Measurements from ENCODE around the gene SLC12A4. TPM values are rescaled to one million over a fixed set of nuclear protein-coding genes. Genes with fewer than 3 reads are reported as not detected.

The SLC12A4 gene
- total and polyA plus RNA-seq, 2 of the 13 experiments (the other 11 are each of a cell fraction or from before 2014, with no cell fraction given): 65.1 to 84.3 TPM

DNA sequence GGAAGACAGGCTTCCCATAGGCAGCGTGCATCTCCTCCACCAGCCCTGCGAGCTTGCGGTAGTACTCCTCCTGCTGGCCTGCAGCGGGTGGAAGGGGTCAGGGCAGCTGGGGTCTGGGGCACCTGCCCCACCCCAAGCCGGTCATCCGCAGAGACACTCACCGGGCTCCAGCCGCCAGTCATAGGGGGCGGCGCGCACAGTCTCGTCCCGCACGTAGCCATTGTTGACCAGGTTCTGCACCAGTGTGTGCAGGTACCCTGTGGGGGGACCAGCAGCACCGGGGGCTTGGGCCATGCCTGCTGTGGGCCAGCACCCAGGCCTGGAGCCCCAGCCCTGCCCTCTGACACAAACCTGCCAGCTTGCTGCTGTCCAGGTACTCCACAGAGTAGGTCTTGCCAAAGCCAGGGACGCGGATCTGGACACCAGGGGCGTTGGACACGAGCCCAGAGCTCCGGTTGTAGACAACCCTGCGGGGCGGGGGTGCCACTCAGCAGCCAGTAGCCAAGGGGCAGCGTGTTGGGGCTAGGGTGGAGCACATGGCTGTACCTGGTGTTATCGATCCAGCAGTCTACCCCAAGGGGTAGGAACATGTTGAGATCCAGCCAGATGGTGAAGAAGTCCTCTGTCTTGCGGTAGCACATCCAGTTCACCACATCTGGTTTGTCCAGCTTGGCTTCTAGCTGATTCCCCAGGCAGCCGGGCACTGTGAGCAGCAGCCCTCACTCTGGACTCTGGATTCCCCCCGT, 25.8 kb downstream of the SLC12A4 start (continued):
- no peak for TF ChIP-seq ZNF780A (CRISPR knock-in tag; IDR thresholded peaks at IDR 0.05)
- peak; percentile 87; the same call in 1 of the 2 replicates for TF ChIP-seq ZNF224 (CRISPR knock-in tag; IDR thresholded peaks at IDR 0.05)
- TF ChIP-seq, protein P1, sequence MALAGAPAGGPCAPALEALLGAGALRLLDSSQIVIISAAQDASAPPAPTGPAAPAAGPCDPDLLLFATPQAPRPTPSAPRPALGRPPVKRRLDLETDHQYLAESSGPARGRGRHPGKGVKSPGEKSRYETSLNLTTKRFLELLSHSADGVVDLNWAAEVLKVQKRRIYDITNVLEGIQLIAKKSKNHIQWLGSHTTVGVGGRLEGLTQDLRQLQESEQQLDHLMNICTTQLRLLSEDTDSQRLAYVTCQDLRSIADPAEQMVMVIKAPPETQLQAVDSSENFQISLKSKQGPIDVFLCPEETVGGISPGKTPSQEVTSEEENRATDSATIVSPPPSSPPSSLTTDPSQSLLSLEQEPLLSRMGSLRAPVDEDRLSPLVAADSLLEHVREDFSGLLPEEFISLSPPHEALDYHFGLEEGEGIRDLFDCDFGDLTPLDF (CRISPR knock-in tag; IDR thresholded peaks at IDR 0.05): no peak
- no peak for TF ChIP-seq ZNF781 (CRISPR knock-in tag; IDR thresholded peaks at IDR 0.05; ENCODE audit: borderline replicate concordance, not compliant biosample characterization)
- peak; percentile 88 for TF ChIP-seq AGO1 (IDR thresholded peaks at IDR 0.05; ENCODE audit: low read depth, low read length, poor library complexity, severe bottlenecking)
- TF ChIP-seq ZNF891 (CRISPR knock-in tag; IDR thresholded peaks at IDR 0.05): no peak
- TF ChIP-seq, protein P2, sequence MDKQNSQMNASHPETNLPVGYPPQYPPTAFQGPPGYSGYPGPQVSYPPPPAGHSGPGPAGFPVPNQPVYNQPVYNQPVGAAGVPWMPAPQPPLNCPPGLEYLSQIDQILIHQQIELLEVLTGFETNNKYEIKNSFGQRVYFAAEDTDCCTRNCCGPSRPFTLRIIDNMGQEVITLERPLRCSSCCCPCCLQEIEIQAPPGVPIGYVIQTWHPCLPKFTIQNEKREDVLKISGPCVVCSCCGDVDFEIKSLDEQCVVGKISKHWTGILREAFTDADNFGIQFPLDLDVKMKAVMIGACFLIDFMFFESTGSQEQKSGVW (CRISPR knock-in tag; IDR thresholded peaks at IDR 0.05; ENCODE audit: borderline replicate concordance): no peak
- TF ChIP-seq ZFP36L1 (CRISPR knock-in tag; IDR thresholded peaks at IDR 0.05): no peak
- TF ChIP-seq NCOA5 (CRISPR knock-in tag; IDR thresholded peaks at IDR 0.05): no peak; the same call in 1 of the 2 replicates
- TF ChIP-seq, protein P3, sequence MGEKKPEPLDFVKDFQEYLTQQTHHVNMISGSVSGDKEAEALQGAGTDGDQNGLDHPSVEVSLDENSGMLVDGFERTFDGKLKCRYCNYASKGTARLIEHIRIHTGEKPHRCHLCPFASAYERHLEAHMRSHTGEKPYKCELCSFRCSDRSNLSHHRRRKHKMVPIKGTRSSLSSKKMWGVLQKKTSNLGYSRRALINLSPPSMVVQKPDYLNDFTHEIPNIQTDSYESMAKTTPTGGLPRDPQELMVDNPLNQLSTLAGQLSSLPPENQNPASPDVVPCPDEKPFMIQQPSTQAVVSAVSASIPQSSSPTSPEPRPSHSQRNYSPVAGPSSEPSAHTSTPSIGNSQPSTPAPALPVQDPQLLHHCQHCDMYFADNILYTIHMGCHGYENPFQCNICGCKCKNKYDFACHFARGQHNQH (CRISPR knock-in tag; IDR thresholded peaks at IDR 0.05): peak; percentile 57; the same call in 1 of the 2 replicates
- no peak for TF ChIP-seq IRX3 (CRISPR knock-in tag; IDR thresholded peaks at IDR 0.05; ENCODE audit: borderline replicate concordance, low read depth)
- TF ChIP-seq ZNF441 (CRISPR knock-in tag; IDR thresholded peaks at IDR 0.05; ENCODE audit: borderline replicate concordance): no peak
- no peak for TF ChIP-seq ZEB1 (IDR thresholded peaks at IDR 0.05; ENCODE audit: insufficient replicate concordance, low read depth)
- TF ChIP-seq, protein P4, sequence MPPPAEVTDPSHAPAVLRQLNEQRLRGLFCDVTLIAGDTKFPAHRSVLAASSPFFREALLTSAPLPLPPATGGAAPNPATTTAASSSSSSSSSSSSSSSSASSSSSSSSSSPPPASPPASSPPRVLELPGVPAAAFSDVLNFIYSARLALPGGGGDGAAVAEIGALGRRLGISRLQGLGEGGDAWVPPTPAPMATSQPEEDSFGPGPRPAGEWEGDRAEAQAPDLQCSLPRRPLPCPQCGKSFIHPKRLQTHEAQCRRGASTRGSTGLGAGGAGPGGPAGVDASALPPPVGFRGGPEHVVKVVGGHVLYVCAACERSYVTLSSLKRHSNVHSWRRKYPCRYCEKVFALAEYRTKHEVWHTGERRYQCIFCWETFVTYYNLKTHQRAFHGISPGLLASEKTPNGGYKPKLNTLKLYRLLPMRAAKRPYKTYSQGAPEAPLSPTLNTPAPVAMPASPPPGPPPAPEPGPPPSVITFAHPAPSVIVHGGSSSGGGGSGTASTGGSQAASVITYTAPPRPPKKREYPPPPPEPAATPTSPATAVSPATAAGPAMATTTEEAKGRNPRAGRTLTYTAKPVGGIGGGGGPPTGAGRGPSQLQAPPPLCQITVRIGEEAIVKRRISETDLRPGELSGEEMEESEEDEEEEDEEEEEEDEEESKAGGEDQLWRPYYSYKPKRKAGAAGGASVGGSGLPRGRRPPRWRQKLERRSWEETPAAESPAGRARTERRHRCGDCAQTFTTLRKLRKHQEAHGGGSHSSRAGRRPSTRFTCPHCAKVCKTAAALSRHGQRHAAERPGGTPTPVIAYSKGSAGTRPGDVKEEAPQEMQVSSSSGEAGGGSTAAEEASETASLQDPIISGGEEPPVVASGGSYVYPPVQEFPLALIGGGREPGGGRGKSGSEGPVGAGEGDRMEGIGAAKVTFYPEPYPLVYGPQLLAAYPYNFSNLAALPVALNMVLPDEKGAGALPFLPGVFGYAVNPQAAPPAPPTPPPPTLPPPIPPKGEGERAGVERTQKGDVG (CRISPR knock-in tag; IDR thresholded peaks at IDR 0.05; ENCODE audit: borderline replicate concordance): peak; percentile 80; the same call in 1 of the 2 replicates
- peak; percentile 97 for TF ChIP-seq AGO2 (optimal IDR thresholded peaks at IDR 0.05; ENCODE audit: low read depth, low read length)
- no peak for TF ChIP-seq CBX1 (IDR thresholded peaks at IDR 0.05; ENCODE audit: low read depth)
- TF ChIP-seq, protein P5, sequence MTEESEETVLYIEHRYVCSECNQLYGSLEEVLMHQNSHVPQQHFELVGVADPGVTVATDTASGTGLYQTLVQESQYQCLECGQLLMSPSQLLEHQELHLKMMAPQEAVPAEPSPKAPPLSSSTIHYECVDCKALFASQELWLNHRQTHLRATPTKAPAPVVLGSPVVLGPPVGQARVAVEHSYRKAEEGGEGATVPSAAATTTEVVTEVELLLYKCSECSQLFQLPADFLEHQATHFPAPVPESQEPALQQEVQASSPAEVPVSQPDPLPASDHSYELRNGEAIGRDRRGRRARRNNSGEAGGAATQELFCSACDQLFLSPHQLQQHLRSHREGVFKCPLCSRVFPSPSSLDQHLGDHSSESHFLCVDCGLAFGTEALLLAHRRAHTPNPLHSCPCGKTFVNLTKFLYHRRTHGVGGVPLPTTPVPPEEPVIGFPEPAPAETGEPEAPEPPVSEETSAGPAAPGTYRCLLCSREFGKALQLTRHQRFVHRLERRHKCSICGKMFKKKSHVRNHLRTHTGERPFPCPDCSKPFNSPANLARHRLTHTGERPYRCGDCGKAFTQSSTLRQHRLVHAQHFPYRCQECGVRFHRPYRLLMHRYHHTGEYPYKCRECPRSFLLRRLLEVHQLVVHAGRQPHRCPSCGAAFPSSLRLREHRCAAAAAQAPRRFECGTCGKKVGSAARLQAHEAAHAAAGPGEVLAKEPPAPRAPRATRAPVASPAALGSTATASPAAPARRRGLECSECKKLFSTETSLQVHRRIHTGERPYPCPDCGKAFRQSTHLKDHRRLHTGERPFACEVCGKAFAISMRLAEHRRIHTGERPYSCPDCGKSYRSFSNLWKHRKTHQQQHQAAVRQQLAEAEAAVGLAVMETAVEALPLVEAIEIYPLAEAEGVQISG (CRISPR knock-in tag; IDR thresholded peaks at IDR 0.05): no peak
- no peak for TF ChIP-seq SMC3 (IDR thresholded peaks at IDR 0.05; ENCODE audit: low read length)
- TF ChIP-seq SNAPC2 (CRISPR knock-in tag; IDR thresholded peaks at IDR 0.05): no peak
- no peak for TF ChIP-seq NR2C2 (CRISPR knock-in tag; IDR thresholded peaks at IDR 0.05; ENCODE audit: borderline replicate concordance)
